HG03175 (cell line): Measurements from ENCODE around the gene AP2B1.

Experiments used
- ATAC-seq: cut with Tn5 transposase; IDR thresholded peaks from one replicate; pipeline ENCODE4 v1.9.1; 2021; ENCODE audit warnings: mild to moderate bottlenecking, moderate library complexity; ENCODE audit not compliant: unreplicated experiment

The AP2B1 gene

DNA sequence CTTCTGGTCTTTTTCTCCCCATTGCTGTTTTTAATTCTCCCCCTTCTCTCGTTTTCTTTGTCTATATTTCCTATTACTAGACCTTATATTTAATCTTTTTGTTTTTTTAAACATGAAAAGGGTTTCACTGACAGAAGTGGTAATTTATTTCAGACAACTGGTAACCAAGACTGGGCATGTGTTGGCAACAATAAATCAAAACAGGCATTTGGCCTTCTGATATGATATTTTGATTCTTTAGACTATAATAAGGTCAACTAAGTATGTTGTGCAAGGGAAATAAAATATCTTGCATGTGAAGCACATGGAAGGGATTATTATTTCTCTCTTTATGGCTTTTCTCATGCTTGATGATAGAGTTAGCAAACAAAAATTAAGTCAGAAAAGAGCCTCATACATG is 34.6 kb downstream of the AP2B1 start:
- ATAC-seq: no peak

GRCh38 chr17:35627417-35627816 is 40.3 kb downstream of the AP2B1 start:
- no peak for ATAC-seq

DNA sequence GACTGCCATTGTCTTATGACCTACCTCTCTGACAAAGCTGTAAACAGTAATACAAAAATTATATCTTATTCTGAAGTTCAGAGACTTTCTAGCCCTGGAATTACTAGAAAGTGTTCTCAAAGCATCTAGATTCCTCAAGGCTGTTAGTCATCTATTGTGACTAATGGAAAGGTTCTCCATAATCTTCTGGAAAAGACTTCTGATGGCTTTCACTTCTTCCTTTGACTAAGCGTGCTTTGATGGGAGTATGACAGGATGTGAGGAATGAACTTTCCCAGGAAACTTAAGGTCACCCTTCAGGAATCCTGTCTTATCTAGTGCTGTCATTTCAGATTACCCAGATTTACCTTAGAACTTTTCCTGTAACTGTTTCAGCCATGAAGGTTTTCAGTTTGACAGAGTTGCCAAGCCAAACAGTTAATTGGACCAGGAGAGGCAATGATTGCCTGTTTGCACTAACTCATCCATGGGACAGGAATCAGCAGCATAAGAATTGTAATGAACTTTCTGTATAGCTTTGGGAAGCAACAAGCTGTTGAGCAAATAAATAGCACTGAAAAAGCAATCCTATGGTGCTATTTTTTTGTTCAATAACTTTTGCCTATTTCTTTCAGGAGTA is 43.5 kb downstream of the AP2B1 start:
- ATAC-seq: no peak

- no peak for ATAC-seq
Measured at GRCh38 chr17:35641032-35641431, 53.9 kb downstream of the AP2B1 start.

GRCh38 chr17:35645923-35646322 is 58.8 kb downstream of the AP2B1 start:
- ATAC-seq: no peak

DNA sequence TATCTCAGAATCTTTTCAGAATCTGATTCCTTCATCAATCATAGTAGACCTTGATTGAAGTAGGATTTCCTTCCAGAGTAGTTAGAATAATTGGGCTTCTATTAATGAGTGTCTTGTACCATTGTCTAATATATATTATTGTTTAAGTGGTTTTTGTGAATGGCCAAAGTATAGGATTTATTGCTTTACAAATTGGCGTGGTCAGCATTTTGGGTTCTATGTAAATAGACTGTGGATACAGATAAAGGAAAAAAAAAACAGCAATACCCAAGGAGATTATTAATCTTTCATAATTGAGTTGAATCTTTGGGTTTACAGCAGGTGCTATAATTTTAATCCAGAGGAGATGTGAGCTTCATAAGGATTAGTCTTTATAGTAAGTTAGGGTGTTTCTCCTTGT is 64.3 kb downstream of the AP2B1 start:
- ATAC-seq: no peak

- ATAC-seq: no peak
Measured at GRCh38 chr17:35653619-35654361, 66.7 kb downstream of the AP2B1 start.

- no peak for ATAC-seq
Measured at GRCh38 chr17:35655303-35655702, 68.2 kb downstream of the AP2B1 start.

GRCh38 chr17:35660902-35661301 is 73.8 kb downstream of the AP2B1 start:
- ATAC-seq: no peak

DNA sequence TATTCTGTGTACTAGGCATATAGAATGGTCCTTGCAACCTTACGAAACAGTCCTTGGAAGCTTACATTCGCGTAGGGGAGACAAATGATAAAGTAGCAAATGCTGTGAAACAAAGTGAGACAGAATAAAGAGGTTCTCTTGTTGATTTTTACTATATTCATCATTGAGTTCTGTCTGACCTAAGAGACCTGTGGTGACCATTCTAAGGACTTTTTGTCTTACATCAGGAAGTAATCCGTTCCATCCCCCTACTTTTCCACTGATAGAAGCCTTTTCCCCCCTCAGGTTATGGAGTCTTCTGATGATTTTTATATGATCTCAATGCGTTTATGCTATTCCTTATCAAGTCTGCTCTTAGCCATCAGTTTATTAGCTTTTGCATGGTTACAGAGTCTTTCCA is 77.6 kb downstream of the AP2B1 start:
- ATAC-seq: no peak

DNA sequence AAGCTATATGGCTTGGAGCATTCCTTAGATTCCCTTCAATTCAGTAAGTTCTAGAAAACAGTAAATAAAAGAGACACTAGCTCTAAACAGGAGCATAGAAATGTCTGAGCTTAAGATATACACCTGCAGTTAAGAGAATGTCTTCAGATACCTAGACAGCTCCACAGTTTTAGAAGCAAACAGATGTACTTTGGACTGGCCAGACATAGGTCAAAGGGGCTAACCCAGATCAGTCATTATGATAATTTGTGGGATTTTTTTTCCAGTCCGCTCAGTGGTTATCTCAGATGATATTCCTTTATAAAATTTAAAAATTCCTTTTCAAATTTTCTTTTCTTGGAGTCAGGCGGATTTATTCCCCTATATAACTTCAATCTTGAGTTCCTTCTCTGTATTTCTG is 78.5 kb downstream of the AP2B1 start:
- ATAC-seq: no peak

DNA sequence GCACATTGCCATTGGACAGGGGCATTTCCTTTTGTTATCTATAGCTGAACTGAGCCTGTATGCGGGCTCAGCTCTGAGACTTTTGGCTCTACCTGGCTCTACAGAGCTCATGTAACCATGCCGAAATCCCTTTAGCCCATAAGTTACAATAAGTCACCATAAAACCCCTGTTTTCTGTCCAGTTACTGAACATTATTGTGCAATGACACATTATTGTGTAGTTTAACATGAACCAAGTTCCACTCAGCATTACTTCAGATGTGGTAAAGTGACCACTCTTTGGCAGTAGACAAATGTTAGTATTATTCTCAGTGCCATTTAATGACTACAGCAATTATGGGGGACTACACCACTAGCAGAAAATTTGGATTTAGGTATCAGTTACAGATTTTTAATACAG is 78.9 kb downstream of the AP2B1 start:
- no peak for ATAC-seq

DNA sequence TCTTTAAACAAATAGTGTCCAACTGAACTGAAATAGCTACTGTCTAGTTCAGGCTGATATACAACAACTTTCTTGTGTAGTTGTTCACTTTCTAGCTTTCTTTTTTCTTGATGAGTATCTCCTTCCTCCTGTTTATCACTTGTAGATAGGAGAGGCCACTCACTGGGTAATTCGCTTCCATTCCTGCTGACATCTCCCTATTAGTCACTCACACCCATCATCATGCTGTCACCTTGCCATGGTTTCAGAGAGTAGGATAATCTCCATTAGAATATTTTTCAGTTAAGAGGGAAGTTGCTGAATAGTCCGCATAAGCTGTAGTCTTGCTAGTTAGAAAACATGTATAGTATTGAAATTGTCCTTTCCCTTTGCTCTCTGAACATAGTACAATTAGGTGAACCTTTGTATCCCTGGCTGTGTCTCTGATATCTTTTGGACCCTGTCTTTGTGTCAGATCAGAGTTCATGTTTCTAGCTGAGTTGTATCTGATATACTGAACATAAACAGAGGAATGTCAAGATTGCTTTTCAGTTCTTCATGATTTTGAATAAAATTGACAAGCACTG is 79.9 kb downstream of the AP2B1 start:
- no peak for ATAC-seq

DNA sequence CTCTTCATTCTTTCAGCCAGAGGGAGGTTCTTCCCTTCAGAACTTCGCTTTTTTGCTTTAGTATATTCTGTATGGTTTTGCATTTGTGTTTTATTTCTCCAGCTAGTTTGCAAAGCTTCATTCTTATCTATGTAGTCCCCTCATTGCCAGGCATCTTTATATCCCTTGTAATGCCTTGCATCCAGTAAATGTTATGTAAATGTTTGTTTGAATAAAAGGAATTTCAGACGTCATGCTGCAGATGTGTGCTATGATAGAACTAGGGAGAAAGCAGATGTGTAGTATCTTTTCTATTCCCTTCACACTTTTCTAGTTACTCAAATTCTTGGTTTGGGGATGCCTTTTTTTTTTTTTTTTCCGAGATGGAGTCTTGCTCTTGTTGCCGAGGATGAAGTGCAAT is 81.7 kb downstream of the AP2B1 start:
- no peak for ATAC-seq

- no peak for ATAC-seq
Measured at GRCh38 chr17:35674552-35674951, 87.4 kb downstream of the AP2B1 start.

- no peak for ATAC-seq
Measured at GRCh38 chr17:35676441-35676840, 89.3 kb downstream of the AP2B1 start.

DNA sequence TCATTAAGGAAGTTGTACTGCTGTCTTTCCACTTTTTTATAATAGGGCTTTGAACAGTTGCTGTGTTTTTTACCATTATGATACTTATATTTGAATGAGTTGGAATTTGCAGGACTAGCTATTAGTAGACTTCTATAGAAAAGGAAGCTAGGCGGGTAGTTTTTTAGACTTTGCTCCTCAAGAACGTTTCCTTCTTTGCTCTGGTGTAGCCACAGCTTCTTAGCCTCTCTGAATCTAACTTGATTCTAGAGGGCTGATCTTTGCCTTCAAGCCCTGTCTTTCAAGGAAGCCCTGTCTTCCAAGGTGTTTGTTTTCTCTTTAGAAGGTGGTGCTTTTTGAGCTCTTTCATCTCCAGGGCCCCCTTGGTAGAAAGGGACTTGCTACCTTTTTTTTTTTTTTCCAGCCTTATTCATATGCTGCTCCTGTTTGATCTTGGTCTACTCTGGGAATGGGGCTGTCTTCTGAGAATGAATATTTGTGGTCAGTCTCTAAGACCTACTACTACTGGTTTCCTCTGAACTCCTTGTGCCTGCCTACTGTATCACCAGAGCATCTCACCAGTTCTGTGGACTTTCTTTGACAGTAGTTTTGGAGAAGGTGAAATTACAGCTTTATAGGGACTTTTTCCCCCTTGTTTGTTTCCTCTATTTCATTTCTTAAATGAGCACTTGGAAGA is 92.0 kb downstream of the AP2B1 start:
- ATAC-seq: no peak

GRCh38 chr17:35683591-35683990 is 96.5 kb downstream of the AP2B1 start:
- no peak for ATAC-seq

DNA sequence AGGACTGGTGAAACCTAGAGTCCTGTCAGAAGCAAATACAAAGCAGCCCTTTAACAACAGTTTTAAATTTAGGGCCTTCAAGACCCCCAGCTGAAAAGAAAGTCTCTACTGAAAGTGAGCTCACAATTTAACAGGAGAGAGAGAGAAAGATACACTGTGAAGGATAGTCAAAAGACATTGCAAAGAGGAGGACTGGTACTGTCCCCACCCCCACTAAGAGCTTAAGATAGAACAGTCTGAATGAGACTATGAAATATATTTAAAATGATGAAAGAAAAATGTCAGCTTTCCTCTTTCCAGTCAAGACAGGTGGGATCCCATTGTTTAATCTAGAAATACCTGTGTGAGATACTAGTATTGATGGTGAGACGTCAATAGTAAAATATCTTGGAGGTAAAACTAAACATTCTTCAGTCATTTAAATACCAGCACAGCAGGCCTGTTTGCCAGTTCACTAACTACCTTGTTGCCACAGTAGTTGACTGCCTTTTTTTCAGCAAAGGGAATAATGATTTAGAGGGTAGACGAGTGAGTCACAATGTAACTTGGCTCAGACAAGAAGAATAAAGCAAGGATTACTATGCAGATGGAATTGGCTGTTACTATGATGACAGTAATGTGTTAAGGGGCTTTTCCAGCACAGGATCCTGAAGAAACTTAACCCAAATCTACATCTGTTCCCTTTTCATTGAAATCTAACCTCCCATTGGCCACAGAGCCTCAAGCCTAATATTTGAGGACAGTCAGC is 97.1 kb downstream of the AP2B1 start:
- ATAC-seq: no peak

- ATAC-seq: no peak
Measured at GRCh38 chr17:35692512-35693210, 105.5 kb downstream of the AP2B1 start.

GRCh38 chr17:35693662-35694061 is 106.5 kb downstream of the AP2B1 start:
- no peak for ATAC-seq
